GM18909 (cell line): ENCODE data around the gene SLC31A2.

Experiments
- ATAC-seq: cut with Tn5 transposase; IDR thresholded peaks from one replicate; pipeline ENCODE4 v1.9.1; 2021; ENCODE audit warnings: mild to moderate bottlenecking; ENCODE audit not compliant: unreplicated experiment, poor library complexity

SLC31A2 gene

DNA sequence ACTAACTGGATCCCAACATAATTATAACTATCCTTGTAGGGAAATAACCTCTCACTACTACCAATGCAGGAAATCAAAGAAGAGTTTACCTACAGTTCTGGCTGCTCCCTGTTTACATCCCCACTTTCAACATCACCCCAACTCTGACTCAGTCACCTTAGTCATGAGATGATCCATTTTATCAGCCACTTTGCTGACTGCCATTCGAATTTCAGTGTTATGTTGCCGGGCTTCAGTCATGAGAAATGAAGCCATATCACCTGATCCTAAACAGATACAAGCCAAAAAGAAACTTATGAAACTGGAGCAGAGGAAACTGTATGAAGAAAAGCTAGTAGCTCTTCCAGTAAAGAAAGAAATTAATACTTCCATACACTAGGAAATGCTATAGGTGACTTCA lies 33.7 kb downstream of the SLC31A2 start:
- no peak for ATAC-seq

DNA sequence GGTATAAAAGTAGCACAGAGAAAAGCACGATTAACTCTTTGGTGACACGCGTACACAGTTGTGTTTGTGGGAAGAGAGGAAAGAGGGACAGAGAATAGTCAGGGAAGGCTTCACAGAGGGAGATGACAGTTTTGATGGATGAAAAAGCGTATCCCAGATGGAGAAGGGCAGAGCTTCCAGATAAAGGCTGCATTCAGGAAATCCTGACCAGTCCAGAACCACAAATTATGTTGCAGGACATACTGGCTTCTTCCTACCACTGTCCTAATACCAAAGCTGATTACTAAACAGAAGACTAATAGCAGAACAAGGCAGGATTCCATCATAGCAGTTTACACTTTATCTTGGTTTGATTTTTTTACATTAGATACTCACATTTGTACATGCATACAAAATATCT lies 34.5 kb downstream of the SLC31A2 start:
- ATAC-seq, result no peak

DNA sequence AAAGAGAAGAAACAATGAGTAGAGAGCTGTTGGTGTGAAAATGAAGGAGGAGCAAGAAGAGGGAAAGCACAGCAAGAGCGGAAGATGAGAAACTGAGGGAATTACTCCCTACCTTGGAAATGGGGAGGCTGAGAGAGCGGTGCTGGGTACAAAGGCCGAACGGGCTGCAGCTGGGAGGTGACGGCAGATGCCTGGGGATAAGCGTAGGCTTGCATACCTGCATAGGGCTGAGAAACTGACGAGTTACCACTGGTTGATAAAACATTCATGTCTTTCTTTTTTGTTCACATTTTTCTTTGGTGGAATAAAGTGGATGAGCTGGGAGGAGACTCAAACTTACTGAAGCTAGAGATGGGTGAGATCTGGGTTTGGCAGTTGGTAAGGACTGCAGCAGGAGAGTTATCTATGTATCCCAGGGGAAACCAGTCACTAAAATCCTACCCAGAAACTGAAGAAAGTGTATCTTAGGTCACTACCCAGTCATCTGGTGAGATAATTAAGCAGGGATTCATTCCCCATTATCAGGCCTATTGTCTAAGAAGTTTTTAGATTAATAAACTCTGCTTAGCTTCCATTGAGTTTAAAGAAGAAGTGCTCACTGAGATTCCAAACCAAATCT lies 35.4 kb downstream of the SLC31A2 start:
- no peak for ATAC-seq

DNA sequence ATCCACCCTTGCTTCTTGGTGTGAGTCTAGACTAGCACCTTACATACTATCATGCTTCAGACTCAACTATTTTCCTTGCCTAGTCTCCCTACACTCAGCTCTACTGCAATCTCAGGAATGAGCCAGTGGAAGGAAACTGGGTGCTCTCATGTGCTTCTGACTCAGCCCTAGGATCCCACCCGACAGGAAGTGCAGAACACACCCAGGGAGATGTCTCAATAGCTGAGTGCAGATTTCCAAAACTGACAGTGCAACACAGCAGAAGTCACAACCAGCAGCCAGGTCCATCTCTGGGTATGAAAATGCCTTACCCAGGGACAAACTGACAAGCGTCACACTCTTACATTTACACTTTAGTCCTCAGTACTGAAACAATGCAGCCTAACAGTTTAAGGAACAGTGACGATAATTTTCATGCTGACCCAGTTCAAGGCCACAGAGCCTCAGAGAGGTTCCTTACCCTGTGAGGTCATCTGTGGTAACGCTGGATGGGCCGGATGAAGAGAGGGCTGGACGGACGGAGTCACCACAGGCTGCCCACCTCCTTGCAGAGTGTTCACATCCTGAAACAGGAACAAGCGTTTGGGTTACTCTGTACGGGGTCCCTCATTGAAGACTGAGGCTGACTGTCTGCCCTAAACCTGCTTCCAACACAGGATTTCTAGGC lies 37.3 kb downstream of the SLC31A2 start:
- ATAC-seq, result no peak

DNA sequence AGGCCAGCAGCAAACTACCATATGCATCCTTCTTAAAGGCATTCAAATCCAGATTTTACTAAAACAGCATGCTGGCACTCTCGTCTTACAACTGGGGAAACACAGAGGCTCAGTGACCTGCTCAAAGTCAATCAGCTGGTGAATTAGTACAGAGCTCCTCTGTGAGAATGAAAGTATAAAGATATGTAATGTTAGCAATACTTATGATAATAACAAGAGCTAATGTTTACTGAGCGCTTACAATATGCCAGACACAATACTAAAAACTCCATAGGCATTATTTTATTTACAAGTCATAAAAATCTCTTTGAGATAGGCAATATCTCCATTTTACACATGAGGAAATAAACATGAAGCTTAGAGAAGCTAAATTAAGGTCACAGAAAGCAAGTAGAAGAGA lies 41.6 kb downstream of the SLC31A2 start:
- ATAC-seq, result no peak

DNA sequence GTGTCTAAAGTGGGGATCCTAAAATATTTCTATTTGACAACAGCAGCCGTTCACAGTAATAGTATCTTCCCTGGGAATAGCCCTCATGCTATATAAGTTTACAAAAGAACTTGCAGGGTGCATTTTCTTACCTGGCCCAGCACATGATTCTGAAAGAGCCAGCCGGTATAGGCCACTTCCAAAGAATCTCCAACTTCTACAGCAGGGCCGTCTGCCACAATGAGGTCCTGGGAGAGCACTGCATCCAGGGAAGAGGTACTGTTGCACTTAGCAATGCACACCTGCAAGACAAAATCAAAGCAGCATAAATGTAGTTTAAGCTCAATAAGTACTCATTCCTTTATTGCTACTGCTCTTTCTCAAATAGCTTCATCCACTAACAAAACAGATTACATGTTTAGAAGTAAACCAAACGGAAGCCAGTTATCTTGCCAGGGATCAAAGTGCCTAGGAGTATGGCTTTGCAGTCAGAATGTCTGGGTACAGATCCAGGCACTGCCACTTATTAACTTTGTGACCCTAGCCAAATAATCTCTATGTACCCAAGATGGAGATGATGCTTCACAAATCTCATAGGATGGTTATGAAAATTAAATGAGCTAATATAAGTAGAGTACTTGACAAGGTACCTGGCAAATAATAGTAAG lies 49.0 kb downstream of the SLC31A2 start:
- ATAC-seq, result no peak

DNA sequence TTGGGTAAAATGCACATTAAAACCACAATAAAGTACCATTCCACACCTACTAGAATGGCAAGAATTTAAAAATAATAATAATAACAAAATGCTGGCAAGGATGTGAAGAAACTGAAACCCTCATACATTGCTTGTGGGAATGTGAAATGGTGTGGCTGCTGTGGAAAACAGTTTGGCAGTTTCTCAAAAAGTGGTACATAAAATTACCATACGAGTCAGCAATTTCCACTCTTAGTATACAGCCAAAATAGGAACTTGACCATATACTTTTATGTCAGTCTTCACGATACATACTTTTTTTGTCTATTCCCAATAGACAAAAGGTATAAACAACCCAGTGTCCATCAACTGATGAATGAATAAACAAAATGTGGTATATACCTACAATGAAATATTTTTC lies 54.6 kb downstream of the SLC31A2 start:
- no peak for ATAC-seq

DNA sequence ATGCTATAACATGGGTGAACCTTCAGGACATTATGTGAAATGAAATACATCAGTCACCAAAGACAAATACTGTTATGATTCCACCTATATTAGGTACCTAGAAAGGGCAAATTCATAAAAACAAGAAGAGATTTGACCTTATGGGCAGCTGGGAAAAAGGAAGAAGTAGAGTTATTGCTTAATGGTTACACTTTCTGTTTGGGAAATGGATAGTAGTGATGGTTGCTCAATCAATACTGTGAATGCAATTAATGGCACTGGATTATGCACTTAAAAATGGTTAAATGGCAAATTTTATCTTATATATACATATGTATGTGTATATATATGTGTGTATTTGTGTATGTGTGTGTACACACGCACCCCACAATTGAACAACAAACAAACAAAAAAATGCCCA lies 55.1 kb downstream of the SLC31A2 start:
- ATAC-seq, result no peak

DNA sequence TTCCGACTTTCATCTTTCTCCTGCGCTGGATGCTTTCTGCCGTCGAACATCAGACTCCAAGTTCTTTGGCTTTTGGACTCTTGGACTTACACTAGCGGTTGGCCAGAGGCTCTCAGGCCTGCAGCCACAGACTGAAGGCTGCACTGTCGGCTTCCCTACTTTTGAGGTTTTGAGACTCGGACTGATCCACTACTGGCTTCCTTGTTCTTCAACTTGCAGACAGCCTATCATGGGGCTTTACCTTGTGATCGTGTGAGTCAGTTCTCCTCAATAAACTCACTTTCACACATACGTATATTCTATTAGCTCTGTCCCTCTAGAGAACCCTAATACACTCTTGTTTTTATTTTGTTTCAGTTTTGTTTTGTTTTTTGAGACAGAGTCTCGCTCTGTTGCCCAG lies 60.0 kb downstream of the SLC31A2 start:
- ATAC-seq, result no peak
